ENCODE results near the gene TMEM175. TPM values are rescaled to one million over a fixed set of nuclear protein-coding genes. Genes with fewer than 3 reads are reported as not detected.

TMEM175 gene
- total and polyA plus RNA-seq, 2 of the 8 experiments (the other 6 are each of a cell fraction or from before 2014, with no cell fraction given), result 4.9 to 20.7 TPM

DNA sequence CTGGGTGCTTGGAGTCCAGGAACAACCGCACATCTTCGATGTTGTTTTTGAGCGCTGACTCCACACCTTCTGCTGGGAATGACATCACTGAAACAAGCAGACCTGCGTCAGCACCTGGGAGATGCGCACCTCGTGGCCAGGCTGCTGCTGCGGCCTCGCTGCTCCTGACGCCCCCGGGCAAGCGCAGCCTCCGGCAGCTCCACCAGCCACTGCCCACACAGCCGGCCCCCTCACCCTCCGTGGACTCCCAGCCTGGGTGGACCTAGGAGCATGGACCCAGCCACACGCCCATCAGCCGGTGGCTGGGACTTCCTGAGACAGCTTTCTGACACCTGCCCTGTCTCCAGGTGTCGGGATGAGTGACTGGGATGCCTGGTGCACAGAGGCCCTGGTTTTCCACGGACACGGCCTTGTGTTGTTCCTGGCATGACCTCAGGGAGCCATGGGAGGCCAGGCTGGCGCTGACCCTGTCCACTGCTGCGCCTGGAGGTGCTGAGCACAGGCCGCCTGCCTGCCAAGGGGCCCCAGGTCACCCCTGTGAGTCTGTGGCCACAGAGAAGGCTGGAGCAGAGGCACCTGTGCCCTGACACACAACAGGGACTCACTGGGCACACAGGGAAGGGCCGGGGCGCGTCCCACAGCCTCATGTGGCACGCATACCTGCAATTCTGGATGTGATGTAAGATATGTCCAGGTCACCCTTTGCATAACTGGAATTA lies 48.7 kb upstream of the TMEM175 start (continued):
- no peak for TF ChIP-seq POU5F1 (IDR thresholded peaks at IDR 0.05; ENCODE audit: low read depth, low read length)
